AG08395 (cell line): ENCODE results near the gene SPRED2.
A peak's percentile ranks its signal among the peaks of the same experiment; 100 is the strongest.
"Not testable (repeated sequence)": the region's sequence is repeated elsewhere in the genome, so short reads cannot be mapped to it uniquely, and the experiment has no call there.

ENCODE experiments used
- DNase-seq: peaks from one replicate; pipeline ENCODE4 v3.0.0; 2012; ENCODE audit warnings: mixed read lengths, low spot score

The SPRED2 gene

GRCh38 chr2:65343386-65343785 lies 89.0 kb downstream of the SPRED2 start:
- no peak for DNase-seq

- no peak for DNase-seq
These were observed 91.3 kb downstream of the SPRED2 start for GRCh38 chr2:65340898-65341681.

GRCh38 chr2:65339648-65340047 lies 92.8 kb downstream of the SPRED2 start:
- DNase-seq: no peak

- not testable (repeated sequence) for DNase-seq
These were observed 93.4 kb downstream of the SPRED2 start for GRCh38 chr2:65338830-65339495.

- DNase-seq: not testable (repeated sequence)
These were observed 94.5 kb downstream of the SPRED2 start for GRCh38 chr2:65337915-65338314.

- no peak for DNase-seq
These were observed 97.7 kb downstream of the SPRED2 start for GRCh38 chr2:65334714-65335113.

GRCh38 chr2:65331336-65332025 lies 100.9 kb downstream of the SPRED2 start:
- no peak for DNase-seq

GRCh38 chr2:65329525-65329924 lies 102.9 kb downstream of the SPRED2 start:
- no peak for DNase-seq

GRCh38 chr2:65326276-65326675 lies 106.1 kb downstream of the SPRED2 start:
- no peak for DNase-seq

- no peak for DNase-seq
These were observed 107.3 kb downstream of the SPRED2 start for GRCh38 chr2:65325066-65325465.

- no peak for DNase-seq
These were observed 111.5 kb downstream of the SPRED2 start for GRCh38 chr2:65320946-65321345.

GRCh38 chr2:65320042-65320725 lies 112.2 kb downstream of the SPRED2 start:
- peak; percentile 85 for DNase-seq

- no peak for DNase-seq
These were observed 112.7 kb downstream of the SPRED2 start for GRCh38 chr2:65319674-65320041.

GRCh38 chr2:65319072-65319673 lies 113.2 kb downstream of the SPRED2 start:
- no peak for DNase-seq

GRCh38 chr2:65317841-65318240 lies 114.6 kb downstream of the SPRED2 start:
- DNase-seq: no peak

- DNase-seq: not testable (repeated sequence)
These were observed 115.0 kb downstream of the SPRED2 start for GRCh38 chr2:65317351-65317750.

GRCh38 chr2:65316072-65316471 lies 116.3 kb downstream of the SPRED2 start:
- no peak for DNase-seq

GRCh38 chr2:65314801-65315441 lies 117.5 kb downstream of the SPRED2 start:
- DNase-seq: no peak

GRCh38 chr2:65313954-65314256 lies 118.5 kb downstream of the SPRED2 start:
- DNase-seq: no peak

- DNase-seq: no peak
These were observed 119.1 kb downstream of the SPRED2 start for GRCh38 chr2:65313126-65313953.

- DNase-seq: no peak
These were observed 120.8 kb downstream of the SPRED2 start for GRCh38 chr2:65311596-65311995.
